Neural progenitor cell (in vitro differentiated cells): ENCODE measurements around the gene CTNNA3. TPM values are rescaled to one million over a fixed set of nuclear protein-coding genes. Genes with fewer than 3 reads are reported as not detected.

Experiments
- DNase-seq: peaks from one replicate; pipeline ENCODE4 v3.0.0-alpha.2; 2016; ENCODE audit warnings: low spot score
- H2AFZ ChIP-seq: fragments of 200-600 bp; sonication (generic); replicated peaks from 2 replicates; pipeline ENCODE4 v1.6.1; 2016; ENCODE audit warnings: antibody characterized with exemption
- H3F3A ChIP-seq: fragments of 200-600 bp; sonication (generic); 2 replicates; pipeline ENCODE4 v1.6.1; 2016; ENCODE audit warnings: antibody characterized with exemption, low read depth
- H3K27ac ChIP-seq: fragments of 200-600 bp; sonication (generic); 2 replicates; pipeline ENCODE4 v1.5.1; 2016; ENCODE audit warnings: mild to moderate bottlenecking
- H3K27me3 ChIP-seq: fragments of 200-600 bp; sonication (generic); 2 replicates; pipeline ENCODE4 v1.6.1; 2016; ENCODE audit warnings: mild to moderate bottlenecking, moderate library complexity
- H3K36me3 ChIP-seq: fragments of 200-600 bp; sonication (generic); 2 replicates; pipeline ENCODE4 v1.5.1; 2016
- H3K4me1 ChIP-seq: fragments of 200-600 bp; sonication (generic); 2 replicates; pipeline ENCODE4 v1.6.1; 2016; ENCODE audit warnings: mixed run types
- H3K4me2 ChIP-seq: fragments of 200-600 bp; sonication (generic); 2 replicates; pipeline ENCODE4 v1.6.1; 2016
- H3K4me3 ChIP-seq: fragments of 200-600 bp; sonication (generic); 2 replicates; pipeline ENCODE4 v1.5.1; 2016
- H3K79me2 ChIP-seq: fragments of 200-600 bp; sonication (generic); 2 replicates; pipeline ENCODE4 v1.6.1; 2016; ENCODE audit warnings: low read depth
- H3K9ac ChIP-seq: fragments of 200-600 bp; sonication (generic); 2 replicates; pipeline ENCODE4 v1.6.1; 2016
- H3K9me3 ChIP-seq: fragments of 200-600 bp; sonication (generic); 2 replicates; pipeline ENCODE4 v1.5.1; 2016; ENCODE audit warnings: low read depth
- H4K20me1 ChIP-seq: fragments of 200-600 bp; sonication (generic); 2 replicates; pipeline ENCODE4 v1.6.1; 2016; ENCODE audit warnings: low read depth
- H3K27ac Mint-ChIP-seq: 3 replicates; pipeline ENCODE4 v1.8.0; 2021; ENCODE audit warnings: mixed read lengths
- H3K27me3 Mint-ChIP-seq: 2 replicates; pipeline ENCODE4 v1.8.0; 2022; ENCODE audit warnings: low read depth, mild to moderate bottlenecking, inconsistent platforms, moderate library complexity, mixed read lengths; ENCODE audit not compliant: insufficient read depth
- H3K36me3 Mint-ChIP-seq: 3 replicates; pipeline ENCODE4 v1.8.0; 2021; ENCODE audit warnings: mixed read lengths
- H3K4me1 Mint-ChIP-seq: 3 replicates; pipeline ENCODE4 v1.8.0; 2021; ENCODE audit warnings: mixed read lengths
- H3K4me3 Mint-ChIP-seq: 3 replicates; pipeline ENCODE4 v1.8.0; 2021; ENCODE audit warnings: mild to moderate bottlenecking, moderate library complexity, mixed read lengths
- H3K9me3 Mint-ChIP-seq: 3 replicates; pipeline ENCODE4 v1.8.0; 2020; ENCODE audit warnings: mixed read lengths
- EZH2 ChIP-seq: fragments of 200-600 bp; sonication (generic); IDR thresholded peaks from 2 replicates; pipeline ENCODE4 v1.6.1; 2017; ENCODE audit warnings: antibody characterized with exemption, mild to moderate bottlenecking, moderate library complexity
- EZH2phosphoT487 ChIP-seq: fragments of 200-600 bp; sonication (generic); IDR thresholded peaks from 2 replicates; pipeline ENCODE4 v1.6.1; 2017; ENCODE audit warnings: antibody characterized with exemption
- total RNA-seq: library from RNA; depleted of rRNA; stranded (reverse); fragments of >200 nt; gene quantifications from 2 replicates; pipeline ENCODE4 v1.2.3, GENCODE V29; 2015; ENCODE audit warnings: low replicate concordance
- TF ChIP-seq, protein P1 (sequence below): fragments of 200-600 bp; sonication (generic); IDR thresholded peaks from 2 replicates; pipeline ENCODE4 v1.5.1; 2017; ENCODE audit warnings: antibody characterized with exemption, mild to moderate bottlenecking

CTNNA3 gene
- total RNA-seq, 1 donor from 2014 or later: 12.9 TPM

DNA sequence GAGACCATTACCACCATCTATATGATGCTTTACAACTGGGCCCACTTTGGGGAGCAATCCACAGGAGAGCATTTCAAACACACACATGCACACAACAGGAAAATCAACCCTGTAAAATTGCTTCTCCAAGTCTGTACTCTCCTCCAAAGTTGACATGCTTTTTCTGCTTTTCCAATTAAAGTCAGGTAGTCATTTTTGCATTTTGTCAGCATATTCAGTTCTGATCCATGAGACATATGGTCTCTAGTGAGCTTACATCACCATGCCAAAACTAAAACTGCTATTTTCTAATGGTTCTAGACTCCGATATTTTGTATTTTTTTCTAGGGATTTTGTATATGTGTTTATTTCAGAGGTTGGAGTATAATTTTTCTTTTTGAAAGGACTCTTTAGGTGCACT, 1143.7 kb downstream of the CTNNA3 start:
- H3K4me1 ChIP-seq: no peaks in the 10 kb centered on the region
- H3F3A ChIP-seq: no peaks in the 10 kb centered on the region
- DNase-seq: no peak
- H3K79me2 ChIP-seq: no peaks in the 10 kb centered on the region
- H3K27me3 ChIP-seq: no peaks in the 10 kb centered on the region
- Mint-ChIP-seq H3K36me3 (no peaks in the 10 kb centered on the region), H3K27ac (no peak overlapping the region), H3K27me3 (no peaks in the 10 kb centered on the region), H3K9me3 (no peaks in the 10 kb centered on the region), H3K4me1 (no peaks in the 10 kb centered on the region), H3K4me3 (no peak overlapping the region)
- H3K27ac ChIP-seq: no peak overlapping the region
- TF ChIP-seq EZH2phosphoT487 (no peak), EZH2 (no peak)
- TF ChIP-seq, protein P1, sequence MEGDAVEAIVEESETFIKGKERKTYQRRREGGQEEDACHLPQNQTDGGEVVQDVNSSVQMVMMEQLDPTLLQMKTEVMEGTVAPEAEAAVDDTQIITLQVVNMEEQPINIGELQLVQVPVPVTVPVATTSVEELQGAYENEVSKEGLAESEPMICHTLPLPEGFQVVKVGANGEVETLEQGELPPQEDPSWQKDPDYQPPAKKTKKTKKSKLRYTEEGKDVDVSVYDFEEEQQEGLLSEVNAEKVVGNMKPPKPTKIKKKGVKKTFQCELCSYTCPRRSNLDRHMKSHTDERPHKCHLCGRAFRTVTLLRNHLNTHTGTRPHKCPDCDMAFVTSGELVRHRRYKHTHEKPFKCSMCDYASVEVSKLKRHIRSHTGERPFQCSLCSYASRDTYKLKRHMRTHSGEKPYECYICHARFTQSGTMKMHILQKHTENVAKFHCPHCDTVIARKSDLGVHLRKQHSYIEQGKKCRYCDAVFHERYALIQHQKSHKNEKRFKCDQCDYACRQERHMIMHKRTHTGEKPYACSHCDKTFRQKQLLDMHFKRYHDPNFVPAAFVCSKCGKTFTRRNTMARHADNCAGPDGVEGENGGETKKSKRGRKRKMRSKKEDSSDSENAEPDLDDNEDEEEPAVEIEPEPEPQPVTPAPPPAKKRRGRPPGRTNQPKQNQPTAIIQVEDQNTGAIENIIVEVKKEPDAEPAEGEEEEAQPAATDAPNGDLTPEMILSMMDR: no peak
- H2AFZ ChIP-seq: no peak overlapping the region
- no peak overlapping the region for H3K9ac ChIP-seq
- no peak overlapping the region for H3K4me3 ChIP-seq
- H3K4me2 ChIP-seq: no peak overlapping the region
- no peaks in the 10 kb centered on the region for H3K36me3 ChIP-seq
- no peaks in the 10 kb centered on the region for H3K9me3 ChIP-seq
- H4K20me1 ChIP-seq: no peaks in the 10 kb centered on the region

DNA sequence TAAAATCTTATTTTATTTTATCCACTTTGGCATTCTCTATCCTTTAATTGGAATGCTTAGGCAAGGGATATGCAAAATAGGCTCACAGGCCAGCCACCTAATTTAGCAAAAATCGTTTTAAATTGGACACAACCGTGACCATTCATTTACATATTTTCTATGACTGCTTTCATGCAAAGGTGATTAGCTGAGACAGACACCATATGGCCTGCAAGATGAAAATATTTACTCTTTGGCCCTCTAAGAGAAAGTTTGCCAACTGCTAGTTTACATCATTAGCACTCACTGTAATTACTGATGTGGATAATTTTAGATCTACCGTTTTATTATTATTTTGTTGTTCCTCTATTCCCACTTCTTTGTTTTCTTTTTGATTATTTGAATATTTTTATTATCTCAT, 1145.6 kb downstream of the CTNNA3 start:
- H3K27me3 Mint-ChIP-seq: no peaks in the 10 kb centered on the region
- H3K27ac ChIP-seq: no peak overlapping the region
- H3K9ac ChIP-seq: no peak overlapping the region
- H3K27ac Mint-ChIP-seq: no peak overlapping the region
- H3K4me3 Mint-ChIP-seq: no peak overlapping the region
- no peak overlapping the region for H3K4me2 ChIP-seq
- H4K20me1 ChIP-seq: no peaks in the 10 kb centered on the region
- no peaks in the 10 kb centered on the region for H3K9me3 Mint-ChIP-seq
- H3K4me3 ChIP-seq: no peak overlapping the region
- no peak overlapping the region for H2AFZ ChIP-seq
- TF ChIP-seq, protein P1: no peak
- TF ChIP-seq EZH2phosphoT487: no peak
- TF ChIP-seq EZH2: no peak
- no peaks in the 10 kb centered on the region for H3K27me3 ChIP-seq
- H3K36me3 ChIP-seq: no peaks in the 10 kb centered on the region
- H3K79me2 ChIP-seq: no peaks in the 10 kb centered on the region
- no peaks in the 10 kb centered on the region for H3K36me3 Mint-ChIP-seq
- H3K4me1 Mint-ChIP-seq: no peaks in the 10 kb centered on the region
- no peaks in the 10 kb centered on the region for H3K4me1 ChIP-seq
- no peak for DNase-seq
- no peaks in the 10 kb centered on the region for H3F3A ChIP-seq
- H3K9me3 ChIP-seq: no peaks in the 10 kb centered on the region

DNA sequence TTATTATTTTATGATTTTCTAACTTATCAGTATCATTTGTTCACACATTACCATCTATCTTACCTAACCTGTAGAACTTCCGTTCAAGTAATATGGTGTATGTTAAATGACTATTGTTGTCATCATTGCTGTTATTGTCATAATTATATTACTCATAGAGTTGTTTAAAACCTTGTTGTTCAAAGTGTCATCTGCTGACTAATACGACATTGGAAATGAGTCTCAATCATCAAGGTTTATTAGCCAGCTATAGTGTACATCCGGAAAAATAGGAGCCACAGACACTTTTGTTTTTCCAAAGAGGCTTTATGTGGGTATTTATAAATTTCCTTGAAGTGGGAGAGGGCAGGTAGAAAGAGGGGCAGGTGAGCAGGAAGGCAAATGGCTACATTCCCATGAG, 1157.1 kb downstream of the CTNNA3 start:
- Histone ChIP-seq H3K9ac (no peak overlapping the region), H3K4me1 (no peaks in the 10 kb centered on the region), H3K4me3 (no peak overlapping the region), H3K79me2 (no peaks in the 10 kb centered on the region), H3K9me3 (no peaks in the 10 kb centered on the region), H2AFZ (no peak overlapping the region), H3K27me3 (no peaks in the 10 kb centered on the region), H3K36me3 (no peaks in the 10 kb centered on the region), H3K4me2 (no peak overlapping the region), H3F3A (no peaks in the 10 kb centered on the region), H3K27ac (no peak overlapping the region), H4K20me1 (no peaks in the 10 kb centered on the region)
- DNase-seq: no peak
- Mint-ChIP-seq H3K36me3 (no peaks in the 10 kb centered on the region), H3K4me3 (no peak overlapping the region), H3K27ac (no peak overlapping the region), H3K27me3 (peaks cover 2% of the 10 kb centered on the region), H3K4me1 (no peaks in the 10 kb centered on the region), H3K9me3 (no peaks in the 10 kb centered on the region)
- TF ChIP-seq, protein P1: no peak
- TF ChIP-seq EZH2 (no peak), EZH2phosphoT487 (no peak)
